ENCODE results near the gene LACTBL1. TPM values are rescaled to one million over a fixed set of nuclear protein-coding genes. Genes with fewer than 3 reads are reported as not detected.
A peak's percentile ranks its signal among the peaks of the same experiment; 100 is the strongest.

LACTBL1 gene
- total RNA-seq, 4 donors from 2014 or later = not detected

DNA sequence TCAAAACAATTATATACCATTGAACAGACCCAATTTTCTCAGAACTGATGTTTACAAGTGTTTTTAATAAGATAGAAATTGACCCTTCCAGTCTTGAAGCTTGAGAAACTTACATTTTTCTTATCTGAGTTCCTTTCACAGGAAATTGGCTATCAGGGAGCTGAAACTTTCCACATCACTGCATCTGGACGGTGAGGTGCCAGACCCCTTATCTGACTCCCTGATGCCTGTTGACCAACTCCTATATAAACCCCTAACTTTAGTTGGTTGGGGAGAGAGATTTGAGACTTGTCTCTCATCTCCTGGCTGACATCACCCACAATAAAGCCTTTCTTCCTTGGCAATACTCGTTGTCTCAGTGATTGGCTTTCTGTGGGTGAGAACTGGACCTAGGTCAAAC is 31.4 kb downstream of the LACTBL1 start:
- no peaks in the 10 kb centered on the region for H3K4me1 ChIP-seq
- no peak for DNase-seq

DNA sequence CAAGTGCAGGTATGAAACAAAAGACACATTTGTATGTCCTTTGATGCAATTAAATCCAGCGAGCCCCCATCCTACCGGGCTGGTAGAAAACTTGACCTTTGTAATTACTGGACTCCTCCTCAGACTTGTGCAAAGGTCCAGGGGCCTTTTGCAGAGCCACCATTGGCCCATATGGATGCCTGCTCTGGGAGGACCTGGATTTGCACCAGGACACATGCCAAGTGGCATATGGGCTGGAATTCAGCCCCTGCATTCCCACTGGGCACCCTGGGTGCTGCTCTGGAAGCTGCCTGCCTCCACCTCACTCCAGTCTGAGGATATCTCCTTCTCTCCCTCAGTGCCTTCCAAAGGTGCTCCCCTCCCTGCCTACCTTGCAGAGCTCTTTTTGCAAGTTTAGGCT is 36.0 kb downstream of the LACTBL1 start:
- no peaks in the 10 kb centered on the region for H3K9me3 ChIP-seq
- intact Hi-C loops (cut with DNase I; ENCODE audit: low total_unique reads) = no loop called here
- no peaks in the 10 kb centered on the region for H3K27me3 ChIP-seq
- H3K27ac ChIP-seq = no peak overlapping the region
- H3K4me1 ChIP-seq = no peaks in the 10 kb centered on the region
- H3K4me3 ChIP-seq = no peak overlapping the region
- TF ChIP-seq, protein P1, sequence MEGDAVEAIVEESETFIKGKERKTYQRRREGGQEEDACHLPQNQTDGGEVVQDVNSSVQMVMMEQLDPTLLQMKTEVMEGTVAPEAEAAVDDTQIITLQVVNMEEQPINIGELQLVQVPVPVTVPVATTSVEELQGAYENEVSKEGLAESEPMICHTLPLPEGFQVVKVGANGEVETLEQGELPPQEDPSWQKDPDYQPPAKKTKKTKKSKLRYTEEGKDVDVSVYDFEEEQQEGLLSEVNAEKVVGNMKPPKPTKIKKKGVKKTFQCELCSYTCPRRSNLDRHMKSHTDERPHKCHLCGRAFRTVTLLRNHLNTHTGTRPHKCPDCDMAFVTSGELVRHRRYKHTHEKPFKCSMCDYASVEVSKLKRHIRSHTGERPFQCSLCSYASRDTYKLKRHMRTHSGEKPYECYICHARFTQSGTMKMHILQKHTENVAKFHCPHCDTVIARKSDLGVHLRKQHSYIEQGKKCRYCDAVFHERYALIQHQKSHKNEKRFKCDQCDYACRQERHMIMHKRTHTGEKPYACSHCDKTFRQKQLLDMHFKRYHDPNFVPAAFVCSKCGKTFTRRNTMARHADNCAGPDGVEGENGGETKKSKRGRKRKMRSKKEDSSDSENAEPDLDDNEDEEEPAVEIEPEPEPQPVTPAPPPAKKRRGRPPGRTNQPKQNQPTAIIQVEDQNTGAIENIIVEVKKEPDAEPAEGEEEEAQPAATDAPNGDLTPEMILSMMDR (IDR thresholded peaks at IDR 0.05) = no peak
- TF ChIP-seq POLR2A (IDR thresholded peaks at IDR 0.05) = no peak
- no peaks in the 10 kb centered on the region for H3K36me3 ChIP-seq
- DNase-seq = no peak

More for the DNA sequence above, 31.4 kb downstream of the LACTBL1 start:
- Histone ChIP-seq H3K9me3 (no peaks in the 10 kb centered on the region), H3K36me3 (no peaks in the 10 kb centered on the region), H3K27ac (no peak overlapping the region), H3K27me3 (no peaks in the 10 kb centered on the region), H3K4me3 (no peak overlapping the region)
- intact Hi-C loops (cut with DNase I; ENCODE audit: low total_unique reads) = no loop called here
- TF ChIP-seq, protein P1 (IDR thresholded peaks at IDR 0.05) = no peak
- TF ChIP-seq POLR2A (IDR thresholded peaks at IDR 0.05) = no peak

DNA sequence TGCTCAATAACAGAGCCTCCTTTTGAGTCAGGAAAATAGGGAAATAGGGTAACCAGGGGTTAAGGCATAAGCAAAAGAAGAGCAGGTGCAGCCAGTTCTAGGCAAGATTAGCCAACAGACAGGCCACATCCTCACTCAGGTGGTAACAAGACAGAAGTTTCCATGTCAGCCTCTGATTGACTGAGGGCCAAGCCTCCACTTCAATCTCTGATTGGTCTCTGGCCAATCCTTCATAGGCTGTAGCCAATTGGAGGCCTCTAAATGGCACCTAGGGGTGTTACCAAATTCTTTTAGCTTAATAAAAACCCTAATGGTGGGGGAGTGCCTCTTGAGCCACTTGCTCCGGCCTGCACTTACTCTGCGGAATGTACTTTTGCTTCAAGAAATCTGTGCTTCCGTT is 37.2 kb downstream of the LACTBL1 start:
- H3K27ac ChIP-seq = no peak overlapping the region
- no peaks in the 10 kb centered on the region for H3K4me1 ChIP-seq
- intact Hi-C loops (cut with DNase I; ENCODE audit: low total_unique reads) = no loop called here
- no peak for TF ChIP-seq POLR2A (IDR thresholded peaks at IDR 0.05)
- TF ChIP-seq, protein P1 (IDR thresholded peaks at IDR 0.05) = no peak
- DNase-seq = no peak
- H3K27me3 ChIP-seq = no peaks in the 10 kb centered on the region
- no peaks in the 10 kb centered on the region for H3K9me3 ChIP-seq
- H3K4me3 ChIP-seq = no peak overlapping the region
- no peaks in the 10 kb centered on the region for H3K36me3 ChIP-seq

DNA sequence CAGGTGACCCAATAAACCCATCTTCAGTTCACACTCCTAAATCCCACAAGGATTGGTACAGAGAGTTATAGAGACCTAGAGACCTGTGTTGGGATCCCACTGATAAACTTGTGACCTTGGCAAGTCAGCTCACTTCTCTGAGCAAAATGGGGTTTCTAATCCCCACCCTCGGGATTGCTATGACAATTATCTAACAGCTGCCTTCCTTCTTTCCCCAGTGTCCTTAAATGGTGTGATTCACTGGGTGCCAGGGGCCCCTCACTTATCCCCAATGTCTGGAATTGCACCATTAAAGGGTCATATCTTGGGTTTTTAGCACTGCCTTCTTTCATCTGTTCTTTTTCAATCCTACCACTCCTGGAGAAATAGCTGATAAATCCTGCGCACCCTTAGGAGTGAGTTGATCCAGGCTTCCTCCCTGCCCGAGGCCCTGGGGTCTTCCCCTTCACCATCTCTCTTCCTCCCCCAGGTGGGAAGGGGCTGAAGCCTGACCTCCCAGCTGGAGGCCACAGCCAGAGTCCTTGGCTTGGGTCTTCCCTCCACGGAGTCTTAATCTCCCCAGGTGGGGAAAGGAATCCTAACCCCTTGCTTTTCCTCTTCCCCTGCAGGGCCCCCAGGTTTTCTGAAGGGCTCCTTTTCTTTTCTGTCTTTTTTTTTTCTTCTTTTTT is 39.7 kb downstream of the LACTBL1 start:
- TF ChIP-seq POLR2A (IDR thresholded peaks at IDR 0.05) = no peak
- TF ChIP-seq, protein P1 (IDR thresholded peaks at IDR 0.05) = no peak
- no peaks in the 10 kb centered on the region for H3K27me3 ChIP-seq
- no peak overlapping the region for H3K4me3 ChIP-seq
- H3K36me3 ChIP-seq = no peaks in the 10 kb centered on the region
- no peaks in the 10 kb centered on the region for H3K9me3 ChIP-seq
- no peak overlapping the region for H3K27ac ChIP-seq
- no peaks in the 10 kb centered on the region for H3K4me1 ChIP-seq
- intact Hi-C loops (cut with DNase I; ENCODE audit: low total_unique reads) = no loop called here
- no peak for DNase-seq

DNA sequence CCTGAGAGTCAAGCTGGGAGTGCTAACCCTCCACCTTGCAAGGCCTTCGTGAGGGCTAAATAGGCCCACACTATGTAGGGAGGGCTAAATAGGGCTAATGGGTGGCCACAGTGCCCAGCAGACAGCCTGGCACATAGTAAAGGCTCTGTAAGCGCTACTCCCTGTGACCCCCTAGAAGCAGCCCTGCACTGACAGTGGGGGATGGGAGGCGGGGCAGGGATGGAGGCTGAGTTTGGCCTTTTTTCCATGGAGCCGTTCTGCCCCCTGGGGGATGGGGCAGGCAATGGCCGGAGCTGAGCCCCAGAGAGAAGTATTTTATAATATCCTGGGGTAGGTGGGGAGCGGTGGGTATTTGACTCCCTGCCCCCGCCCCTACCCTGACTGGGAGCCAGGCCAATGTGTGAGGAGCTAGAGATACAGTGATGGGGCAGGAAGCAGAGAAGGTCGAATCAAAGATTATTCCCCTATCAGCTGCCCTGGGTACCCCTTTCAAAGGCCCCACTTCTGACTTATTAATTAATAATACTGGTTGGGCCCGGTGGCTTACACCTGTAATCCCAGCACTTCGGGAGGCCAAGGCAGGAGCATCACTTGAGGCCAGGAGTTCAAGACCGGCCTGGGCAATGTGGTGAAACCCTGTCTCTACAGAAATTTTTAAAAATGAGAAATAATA is 42.3 kb downstream of the LACTBL1 start:
- no peak for TF ChIP-seq POLR2A (IDR thresholded peaks at IDR 0.05)
- TF ChIP-seq, protein P1 (IDR thresholded peaks at IDR 0.05) = peak; percentile 19 to 32 (median 24)
- no peaks in the 10 kb centered on the region for H3K4me1 ChIP-seq
- H3K27ac ChIP-seq = no peak overlapping the region
- no peak overlapping the region for H3K4me3 ChIP-seq
- no peaks in the 10 kb centered on the region for H3K27me3 ChIP-seq
- intact Hi-C loops (cut with DNase I; ENCODE audit: low total_unique reads) = no loop called here
- DNase-seq = peak in 1 of 2 donors; percentile 21
- H3K9me3 ChIP-seq = no peaks in the 10 kb centered on the region
- H3K36me3 ChIP-seq = no peaks in the 10 kb centered on the region

All from uterus (tissue), 4 donors.